ENCODE measurements around the gene ELMO3. TPM values are rescaled to one million over a fixed set of nuclear protein-coding genes. Genes with fewer than 3 reads are reported as not detected.

ELMO3 gene
- total RNA-seq, 6 experiments from 2014 or later, result 1.8 to 8.0 (median 4.6) TPM

GRCh38 chr16:67223992-67224391, 25.1 kb downstream of the ELMO3 start:
- intact Hi-C loops (cut with DNase I), result no loop called here
- 14% methylated on average over 3 of the region's 3 CpGs for WGBS (ENCODE audit: insufficient coverage, low coverage, low lambda C conversion rate, missing lambda C conversion rate)
- H3K27ac ChIP-seq, result peak overlapping the region in 1 of 3 donors; percentile 35
- TF ChIP-seq CTCF (IDR thresholded peaks at IDR 0.05) (no peak), POLR2A (IDR thresholded peaks at IDR 0.05) (no peak)
- DNase-seq (no peak), ATAC-seq (peak in 3 of 4 donors; percentile 28 to 70 (median 43))
- no peaks in the 10 kb centered on the region for H3K9me3 ChIP-seq
- peaks cover 0 to 7% (median 0%) of the 10 kb centered on the region in 4 donors for H3K36me3 ChIP-seq
- no peak overlapping the region for H3K4me3 ChIP-seq
- no peaks in the 10 kb centered on the region for H3K27me3 ChIP-seq
- peaks cover 0 to 27% (median 3%) of the 10 kb centered on the region in 4 donors for H3K4me1 ChIP-seq

- ATAC-seq (no peak), DNase-seq (no peak)
- no peaks in the 10 kb centered on the region for H3K9me3 ChIP-seq
- H3K4me3 ChIP-seq, result peak overlapping the region; percentile 96 to 100 (median 100)
- H3K27ac ChIP-seq, result peak overlapping the region in 2 of 3 donors; percentile 66 to 68
- H3K36me3 ChIP-seq, result peaks cover 0 to 26% (median 0%) of the 10 kb centered on the region in 4 donors
- TF ChIP-seq POLR2A (IDR thresholded peaks at IDR 0.05) (no peak), CTCF (IDR thresholded peaks at IDR 0.05) (no peak)
- peaks cover 0 to 31% (median 3%) of the 10 kb centered on the region in 4 donors for H3K4me1 ChIP-seq
- 22% methylated on average over 10 of the region's 12 CpGs for WGBS (ENCODE audit: insufficient coverage, low coverage, low lambda C conversion rate, missing lambda C conversion rate)
- intact Hi-C loops (cut with DNase I), result no loop called here
- no peaks in the 10 kb centered on the region for H3K27me3 ChIP-seq
These were observed 27.4 kb downstream of the ELMO3 start for GRCh38 chr16:67226295-67226803.

GRCh38 chr16:67226804-67227566, 28.1 kb downstream of the ELMO3 start, which contains the start of gene TMEM208:
TSS of gene TMEM208 (plus strand) at chr16:67227130. CDS start at chr16:67227219, 89 bp downstream.
- ATAC-seq, result peak; percentile 94 to 97 (median 96)
- Histone ChIP-seq H3K9me3 (no peaks in the 10 kb centered on the region), H3K27me3 (no peaks in the 10 kb centered on the region), H3K27ac (peak within 1 kb of the TSS; percentile 63 to 71 (median 68)), H3K4me3 (peak within 1 kb of the TSS; percentile 96 to 100 (median 100)), H3K36me3 (peaks cover 0 to 30% (median 0%) of the 10 kb centered on the region in 4 donors), H3K4me1 (peaks cover 0 to 32% (median 3%) of the 10 kb centered on the region in 4 donors)
- WGBS (ENCODE audit: insufficient coverage, low coverage, low lambda C conversion rate, missing lambda C conversion rate), result 0% methylated on average over 20 of the region's 46 CpGs
- peak; percentile 97 to 98 (median 98) for DNase-seq
- TF ChIP-seq CTCF (IDR thresholded peaks at IDR 0.05) (peak in 2 of 4 donors; percentile 5 to 8), POLR2A (IDR thresholded peaks at IDR 0.05) (peak; percentile 57)
- intact Hi-C loops (cut with DNase I), result no loop called here

GRCh38 chr16:67227567-67227921, 28.6 kb downstream of the ELMO3 start:
- no peaks in the 10 kb centered on the region for H3K9me3 ChIP-seq
- peak overlapping the region; percentile 63 to 71 (median 68) for H3K27ac ChIP-seq
- 10% methylated on average over 8 of the region's 12 CpGs for WGBS (ENCODE audit: insufficient coverage, low coverage, low lambda C conversion rate, missing lambda C conversion rate)
- no peak for DNase-seq
- H3K4me1 ChIP-seq, result peaks cover 0 to 32% (median 3%) of the 10 kb centered on the region in 4 donors
- ATAC-seq, result no peak
- H3K4me3 ChIP-seq, result peak overlapping the region; percentile 96 to 100 (median 100)
- H3K27me3 ChIP-seq, result no peaks in the 10 kb centered on the region
- peaks cover 0 to 30% (median 0%) of the 10 kb centered on the region in 4 donors for H3K36me3 ChIP-seq
- intact Hi-C loops (cut with DNase I), result no loop called here
- TF ChIP-seq CTCF (IDR thresholded peaks at IDR 0.05) (no peak), POLR2A (IDR thresholded peaks at IDR 0.05) (no peak)
